SU-DHL-6 (cell line): ENCODE results near the gene TOM1L2.

Experiments
- H2AFZ ChIP-seq: fragments of 200-600 bp; sonication (generic); 2 replicates; pipeline ENCODE4 v1.6.1; 2014; ENCODE audit warnings: low read depth, mild to moderate bottlenecking, moderate library complexity, mixed read lengths, antibody characterized with exemption, low read length; ENCODE audit not compliant: severe bottlenecking
- H3F3A ChIP-seq: fragments of 200-600 bp; shearing (Covaris generic); 2 replicates; pipeline ENCODE4 v1.6.0; 2016; ENCODE audit warnings: antibody characterized with exemption, mild to moderate bottlenecking; ENCODE audit not compliant: insufficient read depth
- H3K27ac ChIP-seq: fragments of 200-600 bp; sonication (generic); 2 replicates; pipeline ENCODE4 v1.5.1; 2016; ENCODE audit warnings: low read depth, mild to moderate bottlenecking, low read length, moderate library complexity, mixed read lengths
- H3K27me3 ChIP-seq: fragments of 200-600 bp; sonication (generic), shearing (Covaris generic); 2 replicates; pipeline ENCODE4 v1.6.0; 2014; ENCODE audit warnings: mild to moderate bottlenecking, low read length
- H3K36me3 ChIP-seq: fragments of 200-600 bp; sonication (generic); 2 replicates; pipeline ENCODE4 v1.6.1; 2014; ENCODE audit warnings: mild to moderate bottlenecking, low read length, mixed read lengths
- H3K4me2 ChIP-seq: fragments of 300-600, 200-600 bp; shearing (Covaris generic), sonication (generic); 2 replicates; pipeline ENCODE4 v1.6.0; 2014; ENCODE audit warnings: low read length, low read depth, mild to moderate bottlenecking; ENCODE audit not compliant: poor library complexity, severe bottlenecking
- H3K4me3 ChIP-seq: fragments of 200-600 bp; sonication (generic); 2 replicates; pipeline ENCODE4 v1.5.1; 2014; ENCODE audit warnings: antibody characterized with exemption, low read length, mild to moderate bottlenecking, mixed read lengths; ENCODE audit not compliant: insufficient read depth, poor library complexity, severe bottlenecking
- H3K79me2 ChIP-seq: fragments of 200-600 bp; sonication (generic); 2 replicates; pipeline ENCODE4 v1.6.1; 2014; ENCODE audit warnings: mild to moderate bottlenecking, low read length, moderate library complexity; ENCODE audit not compliant: insufficient read depth
- H3K9ac ChIP-seq: fragments of 200-600 bp; sonication (generic); 2 replicates; pipeline ENCODE4 v1.7.0; 2014; ENCODE audit warnings: mild to moderate bottlenecking, low read length
- H3K9me2 ChIP-seq: fragments of 200-600 bp; sonication (generic); replicated peaks from 2 replicates; pipeline ENCODE4 v1.6.1; 2014; ENCODE audit warnings: low read length; ENCODE audit not compliant: insufficient read depth
- H3K9me3 ChIP-seq: fragments of 200-600 bp; sonication (generic); 2 replicates; pipeline ENCODE4 v1.6.1; 2014; ENCODE audit warnings: low read length, mixed read lengths; ENCODE audit not compliant: insufficient read depth
- H4K20me1 ChIP-seq: fragments of 200-600 bp; sonication (generic); 2 replicates; pipeline ENCODE4 v1.6.1; 2014; ENCODE audit warnings: low read depth, mild to moderate bottlenecking, antibody characterized with exemption, low read length, moderate library complexity, mixed read lengths
- EZH2phosphoT487 ChIP-seq: fragments of 200-600 bp; sonication (generic), shearing (Covaris generic); conservative IDR thresholded peaks from 2 replicates; pipeline ENCODE4 v1.6.1; 2018; ENCODE audit warnings: mild to moderate bottlenecking, antibody characterized with exemption, low read length, moderate library complexity, mixed read lengths
- TF ChIP-seq, protein P1 (sequence below): fragments of 200-600 bp; sonication (generic); IDR thresholded peaks from one replicate; pipeline ENCODE4 v1.5.1; 2017; ENCODE audit warnings: antibody characterized with exemption, mild to moderate bottlenecking, low read length, moderate library complexity; ENCODE audit not compliant: insufficient read depth, poor library complexity, severe bottlenecking

TOM1L2 gene

DNA sequence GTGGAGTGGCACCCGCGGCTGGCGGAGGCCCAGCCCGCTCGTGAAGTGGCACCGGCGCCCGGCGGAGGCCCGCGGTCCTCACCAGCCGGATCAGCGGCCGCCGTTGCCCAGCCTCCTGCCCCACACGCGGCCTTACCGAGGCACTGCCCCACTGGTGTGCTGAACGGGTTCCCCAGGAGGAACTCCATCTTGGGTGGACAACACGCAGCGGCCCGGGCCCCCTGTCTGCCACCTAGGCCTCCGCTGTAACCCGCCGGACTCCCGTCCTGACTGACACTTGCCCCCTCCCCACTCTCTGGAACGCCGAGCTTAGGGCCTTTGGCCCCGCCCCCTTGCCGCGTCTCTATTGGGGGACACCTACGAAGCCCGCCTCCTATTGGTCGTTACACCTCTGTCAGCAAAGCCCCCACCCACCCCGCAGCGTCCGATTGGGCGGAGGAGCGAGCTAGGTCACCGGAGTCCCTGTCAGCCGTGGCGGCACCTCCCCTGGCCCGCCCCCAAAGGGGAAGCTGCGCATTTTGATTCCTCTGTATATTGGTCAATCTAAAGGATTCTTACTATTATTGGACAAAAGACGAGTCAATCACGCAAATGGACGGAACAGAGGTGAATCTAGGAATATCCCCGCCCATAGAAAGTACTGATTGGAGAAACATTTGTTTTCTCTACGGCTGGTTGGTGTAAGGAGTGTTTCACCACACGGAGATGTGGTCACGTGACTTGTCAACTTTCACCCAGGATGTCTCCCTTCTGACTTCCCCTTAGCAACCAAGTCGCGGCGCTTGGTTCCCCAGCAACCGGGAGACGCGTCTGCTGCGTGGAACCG is at the start of gene TOM1L2, which contains the start of gene DRC3:
Gene TOM1L2 (minus strand): TSS at position 275 of the 826 bp plus-strand sequence. CDS start 87 bp downstream, at position 188.
Gene DRC3 (plus strand): TSS at position 737 of the 826 bp plus-strand sequence. CDS start 4,737 bp downstream, outside the sequence.
- no peak within 1 kb of the TSS for H3K27ac ChIP-seq
- TF ChIP-seq, protein P1, sequence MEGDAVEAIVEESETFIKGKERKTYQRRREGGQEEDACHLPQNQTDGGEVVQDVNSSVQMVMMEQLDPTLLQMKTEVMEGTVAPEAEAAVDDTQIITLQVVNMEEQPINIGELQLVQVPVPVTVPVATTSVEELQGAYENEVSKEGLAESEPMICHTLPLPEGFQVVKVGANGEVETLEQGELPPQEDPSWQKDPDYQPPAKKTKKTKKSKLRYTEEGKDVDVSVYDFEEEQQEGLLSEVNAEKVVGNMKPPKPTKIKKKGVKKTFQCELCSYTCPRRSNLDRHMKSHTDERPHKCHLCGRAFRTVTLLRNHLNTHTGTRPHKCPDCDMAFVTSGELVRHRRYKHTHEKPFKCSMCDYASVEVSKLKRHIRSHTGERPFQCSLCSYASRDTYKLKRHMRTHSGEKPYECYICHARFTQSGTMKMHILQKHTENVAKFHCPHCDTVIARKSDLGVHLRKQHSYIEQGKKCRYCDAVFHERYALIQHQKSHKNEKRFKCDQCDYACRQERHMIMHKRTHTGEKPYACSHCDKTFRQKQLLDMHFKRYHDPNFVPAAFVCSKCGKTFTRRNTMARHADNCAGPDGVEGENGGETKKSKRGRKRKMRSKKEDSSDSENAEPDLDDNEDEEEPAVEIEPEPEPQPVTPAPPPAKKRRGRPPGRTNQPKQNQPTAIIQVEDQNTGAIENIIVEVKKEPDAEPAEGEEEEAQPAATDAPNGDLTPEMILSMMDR = no peak
- no peak for TF ChIP-seq EZH2phosphoT487

DNA sequence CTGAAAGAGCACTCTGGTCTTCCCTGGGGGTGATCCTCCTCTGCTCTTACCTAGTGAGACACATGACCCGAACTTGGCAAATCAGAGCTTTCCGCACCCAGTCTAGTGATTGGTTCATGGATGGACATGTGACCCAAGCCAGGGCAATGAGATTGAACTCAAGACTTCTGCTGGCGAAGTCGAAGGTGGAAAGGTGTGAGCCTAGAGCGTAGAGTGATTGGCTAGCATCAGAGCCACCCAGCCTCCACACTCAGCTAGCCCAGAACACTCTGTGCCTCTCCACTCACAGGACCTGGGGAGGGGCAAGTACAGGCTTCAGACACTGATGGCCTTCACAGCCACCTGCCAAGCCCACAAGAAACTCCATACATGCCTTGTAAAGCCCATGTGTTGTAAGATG is 49.2 kb upstream of the TOM1L2 start:
- Histone ChIP-seq H3K9ac (no peak overlapping the region), H2AFZ (no peak overlapping the region), H3K4me3 (no peak overlapping the region), H3K79me2 (no peaks in the 10 kb centered on the region), H3F3A (no peaks in the 10 kb centered on the region), H3K9me2 (no peaks in the 10 kb centered on the region), H4K20me1 (no peaks in the 10 kb centered on the region), H3K36me3 (no peaks in the 10 kb centered on the region), H3K9me3 (no peaks in the 10 kb centered on the region), H3K27me3 (no peaks in the 10 kb centered on the region), H3K4me2 (no peak overlapping the region), H3K27ac (no peak overlapping the region)
- TF ChIP-seq EZH2phosphoT487 = no peak
- TF ChIP-seq, protein P1 = no peak

More for the DNA sequence above, at the start of gene TOM1L2, which contains the start of gene DRC3:
- no peaks in the 10 kb centered on the region for H3K27me3 ChIP-seq
- peak within 1 kb of the TSS; percentile 63 for H3K9ac ChIP-seq
- H3K9me3 ChIP-seq = no peaks in the 10 kb centered on the region
- no peaks in the 10 kb centered on the region for H3K9me2 ChIP-seq
- H3K79me2 ChIP-seq = no peaks in the 10 kb centered on the region
- H2AFZ ChIP-seq = peak within 1 kb of the TSS; percentile 84
- H3K4me2 ChIP-seq = peak within 1 kb of the TSS; percentile 72
- no peaks in the 10 kb centered on the region; the same call in 1 of the 2 replicates for H4K20me1 ChIP-seq
- no peaks in the 10 kb centered on the region for H3F3A ChIP-seq
- peak within 1 kb of the TSS; percentile 67 for H3K4me3 ChIP-seq
- no peaks in the 10 kb centered on the region for H3K36me3 ChIP-seq

DNA sequence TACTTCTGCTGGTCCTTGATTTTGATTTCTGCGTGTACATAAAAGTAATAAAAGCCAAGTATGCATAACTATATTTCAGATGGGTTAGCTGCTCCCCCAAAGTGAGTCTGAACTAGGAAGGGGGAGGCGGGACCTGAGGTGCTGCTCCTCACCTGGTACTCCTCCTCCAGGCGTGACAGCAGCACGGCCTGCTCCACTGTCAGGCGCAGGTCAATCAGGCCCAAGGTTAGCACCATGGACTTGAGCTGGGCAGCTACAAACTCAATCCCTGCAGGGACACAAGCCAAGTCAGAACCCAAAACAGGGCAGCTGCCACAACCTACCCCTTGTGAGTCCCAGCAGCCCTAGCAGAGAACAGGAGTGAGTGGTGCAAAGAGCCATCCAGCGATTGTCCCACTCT is 48.8 kb upstream of the TOM1L2 start:
- TF ChIP-seq EZH2phosphoT487 = no peak
- TF ChIP-seq, protein P1 = no peak
- H2AFZ ChIP-seq = no peak overlapping the region
- no peaks in the 10 kb centered on the region for H3K9me3 ChIP-seq

More for the DNA sequence above, 48.8 kb upstream of the TOM1L2 start:
- Histone ChIP-seq H3K9me2 (no peaks in the 10 kb centered on the region), H3K9ac (no peak overlapping the region), H3K27me3 (no peaks in the 10 kb centered on the region), H3K4me3 (no peak overlapping the region), H3F3A (no peaks in the 10 kb centered on the region), H3K36me3 (no peaks in the 10 kb centered on the region), H3K79me2 (no peaks in the 10 kb centered on the region), H3K4me2 (no peak overlapping the region), H3K27ac (no peak overlapping the region), H4K20me1 (no peaks in the 10 kb centered on the region)
